GM23338 (cell line): Measurements from ENCODE around the gene SLC6A19. TPM values are rescaled to one million over a fixed set of nuclear protein-coding genes. Genes with fewer than 3 reads are reported as not detected.

Source experiments
- ATAC-seq: fragments of 200-7000 bp; cut with Tn5 transposase; 3 replicates; pipeline ENCODE4 v1.9.1; 2020
- DNase-seq: peaks from one replicate; pipeline ENCODE4 v3.0.0-alpha.2; 2015; ENCODE audit warnings: low spot score
- H2AFZ ChIP-seq: fragments of 200-600 bp; sonication (generic); 2 replicates; pipeline ENCODE4 v1.8.0; 2016; ENCODE audit warnings: antibody characterized with exemption, mild to moderate bottlenecking, moderate library complexity
- H3F3A ChIP-seq: fragments of 200-600 bp; sonication (generic); replicated peaks from 2 replicates; pipeline ENCODE4 v1.8.0; 2017; ENCODE audit warnings: antibody characterized with exemption, mixed run types, low read depth
- H3K27ac ChIP-seq: fragments of 200-600 bp; sonication (generic); 2 replicates; pipeline ENCODE4 v1.6.1; 2016; ENCODE audit warnings: low read depth
- H3K27me3 ChIP-seq: fragments of 200-600 bp; sonication (generic); 2 replicates; pipeline ENCODE4 v1.8.0; 2016; ENCODE audit warnings: mild to moderate bottlenecking, mixed run types, moderate library complexity; ENCODE audit not compliant: insufficient read depth
- H3K36me3 ChIP-seq: fragments of 200-600 bp; sonication (generic); 2 replicates; pipeline ENCODE4 v1.8.0; 2016; ENCODE audit warnings: mild to moderate bottlenecking; ENCODE audit not compliant: insufficient read depth
- H3K4me1 ChIP-seq: fragments of 200-600 bp; sonication (generic); 2 replicates; pipeline ENCODE4 v1.8.0; 2016; ENCODE audit warnings: mild to moderate bottlenecking, moderate library complexity; ENCODE audit not compliant: insufficient read depth
- H3K4me2 ChIP-seq: fragments of 200-600 bp; sonication (generic); 2 replicates; pipeline ENCODE4 v1.7.1; 2017; ENCODE audit warnings: mixed run types
- H3K4me3 ChIP-seq: fragments of 200-600 bp; sonication (generic); 2 replicates; pipeline ENCODE4 v1.6.1; 2016; ENCODE audit warnings: mixed run types
- H3K79me2 ChIP-seq: fragments of 200-600 bp; sonication (generic); replicated peaks from 2 replicates; pipeline ENCODE4 v1.8.0; 2017; ENCODE audit warnings: mild to moderate bottlenecking; ENCODE audit not compliant: insufficient read depth
- H3K9me2 ChIP-seq: fragments of 200-600 bp; sonication (generic); 2 replicates; pipeline ENCODE4 v1.8.0; 2017; ENCODE audit not compliant: insufficient read depth
- H4K20me1 ChIP-seq: fragments of 200-600 bp; sonication (generic); replicated peaks from 2 replicates; pipeline ENCODE4 v1.8.0; 2017; ENCODE audit warnings: mild to moderate bottlenecking; ENCODE audit not compliant: insufficient read depth
- H3K27ac Mint-ChIP-seq: 2 replicates; pipeline ENCODE4 v1.8.0; 2020; ENCODE audit warnings: inconsistent platforms, mild to moderate bottlenecking, moderate library complexity, mixed read lengths
- H3K27me3 Mint-ChIP-seq: 3 replicates; pipeline ENCODE4 v1.8.0; 2022; ENCODE audit warnings: low read depth, mild to moderate bottlenecking, moderate library complexity, mixed read lengths, inconsistent platforms; ENCODE audit not compliant: insufficient read depth, poor library complexity
- H3K36me3 Mint-ChIP-seq: 3 replicates; pipeline ENCODE4 v1.8.0; 2021; ENCODE audit warnings: low read depth, mild to moderate bottlenecking, inconsistent platforms, moderate library complexity, mixed read lengths
- H3K4me1 Mint-ChIP-seq: 3 replicates; pipeline ENCODE4 v1.8.0; 2020; ENCODE audit warnings: mild to moderate bottlenecking, inconsistent platforms, mixed read lengths
- H3K4me3 Mint-ChIP-seq: 3 replicates; pipeline ENCODE4 v1.8.0; 2021; ENCODE audit warnings: moderate library complexity, mild to moderate bottlenecking, inconsistent platforms, mixed read lengths
- H3K9me3 Mint-ChIP-seq: 3 replicates; pipeline ENCODE4 v1.8.0; 2020; ENCODE audit warnings: moderate library complexity, mild to moderate bottlenecking, inconsistent platforms, mixed read lengths
- CREB1 ChIP-seq: fragments of 250-450 bp; sonication (Bioruptor Pico); IDR thresholded peaks from 2 replicates; pipeline ENCODE4 v1.5.0; 2020; ENCODE audit warnings: low read depth, mild to moderate bottlenecking, moderate library complexity
- EZH2 ChIP-seq: fragments of 200-600 bp; sonication (generic); IDR thresholded peaks from one replicate; pipeline ENCODE4 v1.8.0; 2017; ENCODE audit warnings: antibody characterized with exemption, mild to moderate bottlenecking, low read depth; ENCODE audit not compliant: unreplicated experiment
- EZH2phosphoT487 ChIP-seq: fragments of 200-600 bp; sonication (generic); IDR thresholded peaks from one replicate; pipeline ENCODE4 v1.8.1; 2018; ENCODE audit warnings: antibody characterized with exemption; ENCODE audit not compliant: unreplicated experiment
- JUNB ChIP-seq: IDR thresholded peaks from one replicate; pipeline ENCODE4 v1.6.1; 2016; ENCODE audit warnings: antibody characterized with exemption; ENCODE audit not compliant: unreplicated experiment
- NANOG ChIP-seq: IDR thresholded peaks from 2 replicates; pipeline ENCODE4 v1.6.1; 2016; ENCODE audit warnings: antibody characterized with exemption, borderline replicate concordance
- POLR2AphosphoS5 ChIP-seq: IDR thresholded peaks from 2 replicates; pipeline ENCODE4 v1.6.1; 2016; ENCODE audit warnings: antibody characterized with exemption, low read depth
- STAT1 ChIP-seq: IDR thresholded peaks from one replicate; pipeline ENCODE4 v1.6.1; 2016; ENCODE audit warnings: antibody characterized with exemption; ENCODE audit not compliant: unreplicated experiment
- ZNF114 ChIP-seq: fragments of 250-450 bp; sonication (Bioruptor Pico); IDR thresholded peaks from 2 replicates; pipeline ENCODE4 v1.5.0; 2020; ENCODE audit warnings: mild to moderate bottlenecking, moderate library complexity
- ZNF331 ChIP-seq: fragments of 250-450 bp; sonication (Bioruptor Pico); IDR thresholded peaks from 2 replicates; pipeline ENCODE4 v1.5.0; 2020; ENCODE audit warnings: low read depth, mild to moderate bottlenecking, moderate library complexity
- polyA plus RNA-seq: library from polyadenylated mRNA; unstranded; fragments of >200 nt; fragmentation: Nextera tagmentation; extraction: Ambion mirVana; gene quantifications from 2 replicates; pipeline ENCODE4 v1.2.1, GENCODE V29; 2016
- total RNA-seq: library from RNA; depleted of rRNA; stranded (reverse); fragments of >200 nt; shearing (Covaris generic); gene quantifications from 2 replicates; pipeline ENCODE4 v1.2.3, GENCODE V29; 2014
- TF ChIP-seq, protein P1 (sequence below): fragments of 250-450 bp; sonication (Bioruptor Pico); IDR thresholded peaks from 2 replicates; pipeline ENCODE4 v1.5.0; 2020; ENCODE audit warnings: mild to moderate bottlenecking, moderate library complexity
- TF ChIP-seq, protein P2 (sequence below): IDR thresholded peaks from 2 replicates; pipeline ENCODE4 v1.6.1; 2016; ENCODE audit warnings: antibody characterized with exemption
- TF ChIP-seq, protein P3 (sequence below), 2 experiments: fragments of 200-600 bp in 1 of 2; sonication (generic) in 1 of 2; conservative IDR thresholded peaks; 2 replicates each; pipeline versions ENCODE4 v1.5.1 to v1.6.1; 2016 to 2017; ENCODE audit warnings: antibody characterized with exemption in 2 of 2, low read depth in 2 of 2, mild to moderate bottlenecking in 2 of 2, moderate library complexity in 1 of 2
- TF ChIP-seq, protein P4 (sequence below): IDR thresholded peaks from one replicate; pipeline ENCODE4 v1.6.1; 2018; ENCODE audit warnings: antibody characterized with exemption; ENCODE audit not compliant: unreplicated experiment

Gene SLC6A19
- total and polyA plus RNA-seq, 2 experiments from 2014 or later, result not detected

DNA sequence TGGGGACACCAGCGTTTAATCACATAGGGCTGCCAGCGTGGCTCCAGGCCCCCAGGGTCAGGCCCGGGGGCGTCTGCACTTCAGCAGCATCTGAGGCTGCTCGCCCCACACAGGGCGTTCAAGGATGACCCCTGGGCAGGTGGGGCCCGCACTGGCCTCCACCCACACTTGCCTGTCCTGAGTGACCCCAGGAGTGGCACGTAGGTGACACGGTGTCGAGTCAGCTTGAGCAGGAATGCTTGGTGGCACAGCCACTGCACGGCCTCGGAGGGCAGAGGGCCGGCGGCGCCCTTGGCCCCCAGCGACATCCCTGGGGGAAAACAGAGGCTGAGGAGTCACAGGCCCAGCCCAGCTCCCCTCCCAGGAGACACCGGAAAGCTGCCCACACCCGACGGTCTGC is 52.8 kb downstream of the SLC6A19 start:
- no peak overlapping the region for H3K4me3 ChIP-seq
- TF ChIP-seq, protein P1, sequence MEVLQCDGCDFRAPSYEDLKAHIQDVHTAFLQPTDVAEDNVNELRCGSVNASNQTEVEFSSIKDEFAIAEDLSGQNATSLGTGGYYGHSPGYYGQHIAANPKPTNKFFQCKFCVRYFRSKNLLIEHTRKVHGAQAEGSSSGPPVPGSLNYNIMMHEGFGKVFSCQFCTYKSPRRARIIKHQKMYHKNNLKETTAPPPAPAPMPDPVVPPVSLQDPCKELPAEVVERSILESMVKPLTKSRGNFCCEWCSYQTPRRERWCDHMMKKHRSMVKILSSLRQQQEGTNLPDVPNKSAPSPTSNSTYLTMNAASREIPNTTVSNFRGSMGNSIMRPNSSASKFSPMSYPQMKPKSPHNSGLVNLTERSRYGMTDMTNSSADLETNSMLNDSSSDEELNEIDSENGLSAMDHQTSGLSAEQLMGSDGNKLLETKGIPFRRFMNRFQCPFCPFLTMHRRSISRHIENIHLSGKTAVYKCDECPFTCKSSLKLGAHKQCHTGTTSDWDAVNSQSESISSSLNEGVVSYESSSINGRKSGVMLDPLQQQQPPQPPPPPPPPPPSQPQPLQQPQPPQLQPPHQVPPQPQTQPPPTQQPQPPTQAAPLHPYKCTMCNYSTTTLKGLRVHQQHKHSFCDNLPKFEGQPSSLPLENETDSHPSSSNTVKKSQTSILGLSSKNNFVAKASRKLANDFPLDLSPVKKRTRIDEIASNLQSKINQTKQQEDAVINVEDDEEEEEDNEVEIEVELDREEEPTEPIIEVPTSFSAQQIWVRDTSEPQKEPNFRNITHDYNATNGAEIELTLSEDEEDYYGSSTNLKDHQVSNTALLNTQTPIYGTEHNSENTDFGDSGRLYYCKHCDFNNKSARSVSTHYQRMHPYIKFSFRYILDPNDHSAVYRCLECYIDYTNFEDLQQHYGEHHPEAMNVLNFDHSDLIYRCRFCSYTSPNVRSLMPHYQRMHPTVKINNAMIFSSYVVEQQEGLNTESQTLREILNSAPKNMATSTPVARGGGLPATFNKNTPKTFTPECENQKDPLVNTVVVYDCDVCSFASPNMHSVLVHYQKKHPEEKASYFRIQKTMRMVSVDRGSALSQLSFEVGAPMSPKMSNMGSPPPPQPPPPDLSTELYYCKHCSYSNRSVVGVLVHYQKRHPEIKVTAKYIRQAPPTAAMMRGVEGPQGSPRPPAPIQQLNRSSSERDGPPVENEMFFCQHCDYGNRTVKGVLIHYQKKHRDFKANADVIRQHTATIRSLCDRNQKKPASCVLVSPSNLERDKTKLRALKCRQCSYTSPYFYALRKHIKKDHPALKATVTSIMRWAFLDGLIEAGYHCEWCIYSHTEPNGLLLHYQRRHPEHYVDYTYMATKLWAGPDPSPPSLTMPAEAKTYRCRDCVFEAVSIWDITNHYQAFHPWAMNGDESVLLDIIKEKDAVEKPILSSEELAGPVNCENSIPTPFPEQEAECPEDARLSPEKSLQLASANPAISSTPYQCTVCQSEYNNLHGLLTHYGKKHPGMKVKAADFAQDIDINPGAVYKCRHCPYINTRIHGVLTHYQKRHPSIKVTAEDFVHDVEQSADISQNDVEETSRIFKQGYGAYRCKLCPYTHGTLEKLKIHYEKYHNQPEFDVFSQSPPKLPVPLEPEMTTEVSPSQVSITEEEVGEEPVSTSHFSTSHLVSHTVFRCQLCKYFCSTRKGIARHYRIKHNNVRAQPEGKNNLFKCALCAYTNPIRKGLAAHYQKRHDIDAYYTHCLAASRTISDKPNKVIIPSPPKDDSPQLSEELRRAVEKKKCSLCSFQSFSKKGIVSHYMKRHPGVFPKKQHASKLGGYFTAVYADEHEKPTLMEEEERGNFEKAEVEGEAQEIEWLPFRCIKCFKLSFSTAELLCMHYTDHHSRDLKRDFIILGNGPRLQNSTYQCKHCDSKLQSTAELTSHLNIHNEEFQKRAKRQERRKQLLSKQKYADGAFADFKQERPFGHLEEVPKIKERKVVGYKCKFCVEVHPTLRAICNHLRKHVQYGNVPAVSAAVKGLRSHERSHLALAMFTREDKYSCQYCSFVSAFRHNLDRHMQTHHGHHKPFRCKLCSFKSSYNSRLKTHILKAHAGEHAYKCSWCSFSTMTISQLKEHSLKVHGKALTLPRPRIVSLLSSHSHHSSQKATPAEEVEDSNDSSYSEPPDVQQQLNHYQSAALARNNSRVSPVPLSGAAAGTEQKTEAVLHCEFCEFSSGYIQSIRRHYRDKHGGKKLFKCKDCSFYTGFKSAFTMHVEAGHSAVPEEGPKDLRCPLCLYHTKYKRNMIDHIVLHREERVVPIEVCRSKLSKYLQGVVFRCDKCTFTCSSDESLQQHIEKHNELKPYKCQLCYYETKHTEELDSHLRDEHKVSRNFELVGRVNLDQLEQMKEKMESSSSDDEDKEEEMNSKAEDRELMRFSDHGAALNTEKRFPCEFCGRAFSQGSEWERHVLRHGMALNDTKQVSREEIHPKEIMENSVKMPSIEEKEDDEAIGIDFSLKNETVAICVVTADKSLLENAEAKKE (CRISPR knock-in tag), result no peak
- TF ChIP-seq POLR2AphosphoS5, result no peak
- TF ChIP-seq NANOG, result no peak
- TF ChIP-seq, protein P2, sequence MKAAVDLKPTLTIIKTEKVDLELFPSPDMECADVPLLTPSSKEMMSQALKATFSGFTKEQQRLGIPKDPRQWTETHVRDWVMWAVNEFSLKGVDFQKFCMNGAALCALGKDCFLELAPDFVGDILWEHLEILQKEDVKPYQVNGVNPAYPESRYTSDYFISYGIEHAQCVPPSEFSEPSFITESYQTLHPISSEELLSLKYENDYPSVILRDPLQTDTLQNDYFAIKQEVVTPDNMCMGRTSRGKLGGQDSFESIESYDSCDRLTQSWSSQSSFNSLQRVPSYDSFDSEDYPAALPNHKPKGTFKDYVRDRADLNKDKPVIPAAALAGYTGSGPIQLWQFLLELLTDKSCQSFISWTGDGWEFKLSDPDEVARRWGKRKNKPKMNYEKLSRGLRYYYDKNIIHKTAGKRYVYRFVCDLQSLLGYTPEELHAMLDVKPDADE, result no peak
- TF ChIP-seq, protein P3, sequence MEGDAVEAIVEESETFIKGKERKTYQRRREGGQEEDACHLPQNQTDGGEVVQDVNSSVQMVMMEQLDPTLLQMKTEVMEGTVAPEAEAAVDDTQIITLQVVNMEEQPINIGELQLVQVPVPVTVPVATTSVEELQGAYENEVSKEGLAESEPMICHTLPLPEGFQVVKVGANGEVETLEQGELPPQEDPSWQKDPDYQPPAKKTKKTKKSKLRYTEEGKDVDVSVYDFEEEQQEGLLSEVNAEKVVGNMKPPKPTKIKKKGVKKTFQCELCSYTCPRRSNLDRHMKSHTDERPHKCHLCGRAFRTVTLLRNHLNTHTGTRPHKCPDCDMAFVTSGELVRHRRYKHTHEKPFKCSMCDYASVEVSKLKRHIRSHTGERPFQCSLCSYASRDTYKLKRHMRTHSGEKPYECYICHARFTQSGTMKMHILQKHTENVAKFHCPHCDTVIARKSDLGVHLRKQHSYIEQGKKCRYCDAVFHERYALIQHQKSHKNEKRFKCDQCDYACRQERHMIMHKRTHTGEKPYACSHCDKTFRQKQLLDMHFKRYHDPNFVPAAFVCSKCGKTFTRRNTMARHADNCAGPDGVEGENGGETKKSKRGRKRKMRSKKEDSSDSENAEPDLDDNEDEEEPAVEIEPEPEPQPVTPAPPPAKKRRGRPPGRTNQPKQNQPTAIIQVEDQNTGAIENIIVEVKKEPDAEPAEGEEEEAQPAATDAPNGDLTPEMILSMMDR (conservative IDR thresholded peaks at IDR 0.05; ENCODE audit: low read depth in 2 of 2), result no peak
- no peak for TF ChIP-seq STAT1
- no peak for TF ChIP-seq CREB1 (CRISPR knock-in tag)
- no peak for TF ChIP-seq ZNF331 (CRISPR knock-in tag)
- no peak for TF ChIP-seq EZH2
- TF ChIP-seq EZH2phosphoT487, result no peak
- TF ChIP-seq, protein P4, sequence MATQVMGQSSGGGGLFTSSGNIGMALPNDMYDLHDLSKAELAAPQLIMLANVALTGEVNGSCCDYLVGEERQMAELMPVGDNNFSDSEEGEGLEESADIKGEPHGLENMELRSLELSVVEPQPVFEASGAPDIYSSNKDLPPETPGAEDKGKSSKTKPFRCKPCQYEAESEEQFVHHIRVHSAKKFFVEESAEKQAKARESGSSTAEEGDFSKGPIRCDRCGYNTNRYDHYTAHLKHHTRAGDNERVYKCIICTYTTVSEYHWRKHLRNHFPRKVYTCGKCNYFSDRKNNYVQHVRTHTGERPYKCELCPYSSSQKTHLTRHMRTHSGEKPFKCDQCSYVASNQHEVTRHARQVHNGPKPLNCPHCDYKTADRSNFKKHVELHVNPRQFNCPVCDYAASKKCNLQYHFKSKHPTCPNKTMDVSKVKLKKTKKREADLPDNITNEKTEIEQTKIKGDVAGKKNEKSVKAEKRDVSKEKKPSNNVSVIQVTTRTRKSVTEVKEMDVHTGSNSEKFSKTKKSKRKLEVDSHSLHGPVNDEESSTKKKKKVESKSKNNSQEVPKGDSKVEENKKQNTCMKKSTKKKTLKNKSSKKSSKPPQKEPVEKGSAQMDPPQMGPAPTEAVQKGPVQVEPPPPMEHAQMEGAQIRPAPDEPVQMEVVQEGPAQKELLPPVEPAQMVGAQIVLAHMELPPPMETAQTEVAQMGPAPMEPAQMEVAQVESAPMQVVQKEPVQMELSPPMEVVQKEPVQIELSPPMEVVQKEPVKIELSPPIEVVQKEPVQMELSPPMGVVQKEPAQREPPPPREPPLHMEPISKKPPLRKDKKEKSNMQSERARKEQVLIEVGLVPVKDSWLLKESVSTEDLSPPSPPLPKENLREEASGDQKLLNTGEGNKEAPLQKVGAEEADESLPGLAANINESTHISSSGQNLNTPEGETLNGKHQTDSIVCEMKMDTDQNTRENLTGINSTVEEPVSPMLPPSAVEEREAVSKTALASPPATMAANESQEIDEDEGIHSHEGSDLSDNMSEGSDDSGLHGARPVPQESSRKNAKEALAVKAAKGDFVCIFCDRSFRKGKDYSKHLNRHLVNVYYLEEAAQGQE, result no peak
- no peak for TF ChIP-seq ZNF114 (CRISPR knock-in tag)
- no peak for TF ChIP-seq JUNB
- H3K9me3 Mint-ChIP-seq, result no peaks in the 10 kb centered on the region

More for the DNA sequence above, 52.8 kb downstream of the SLC6A19 start:
- Histone ChIP-seq H4K20me1 (no peaks in the 10 kb centered on the region), H3K36me3 (no peaks in the 10 kb centered on the region), H3K9me2 (no peaks in the 10 kb centered on the region), H3F3A (no peaks in the 10 kb centered on the region), H3K27ac (no peak overlapping the region), H3K4me2 (no peak overlapping the region), H2AFZ (no peak overlapping the region), H3K27me3 (no peaks in the 10 kb centered on the region), H3K4me1 (no peaks in the 10 kb centered on the region), H3K79me2 (no peaks in the 10 kb centered on the region)
- peaks cover 5% of the 10 kb centered on the region for H3K27me3 Mint-ChIP-seq
- H3K36me3 Mint-ChIP-seq, result peaks cover 9% of the 10 kb centered on the region; the same call in 2 of the 3 replicates
- H3K4me1 Mint-ChIP-seq, result no peaks in the 10 kb centered on the region; the same call in 2 of the 3 replicates
- H3K27ac Mint-ChIP-seq, result no peak overlapping the region
- ATAC-seq (no peak), DNase-seq (no peak)
- H3K4me3 Mint-ChIP-seq, result no peak overlapping the region
